GM21529 (cell line): ENCODE data around the gene TBXAS1.

Source experiments
- ATAC-seq: cut with Tn5 transposase; IDR thresholded peaks from one replicate; pipeline ENCODE4 v1.9.1; 2021; ENCODE audit not compliant: unreplicated experiment

TBXAS1 gene

DNA sequence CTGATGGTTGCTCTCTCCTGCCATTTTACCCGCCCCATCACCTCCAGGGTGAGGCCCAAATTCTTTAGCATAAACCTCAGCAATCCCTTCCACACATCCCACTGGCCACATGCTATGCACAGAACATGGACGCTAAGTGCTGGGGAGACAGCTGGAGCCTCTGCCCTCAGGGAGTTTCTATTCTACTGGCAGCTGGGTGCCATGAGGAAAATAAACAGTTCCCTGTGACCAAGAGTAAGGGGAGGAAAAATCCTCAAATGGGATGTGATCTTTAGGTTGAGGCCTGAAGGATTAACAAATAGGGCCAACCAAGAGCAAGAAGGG lies 232.5 kb downstream of the TBXAS1 start:
- no peak for ATAC-seq

GRCh38 chr7:140062118-140062527 lies 233.1 kb downstream of the TBXAS1 start:
- ATAC-seq, result peak; percentile 22

- ATAC-seq, result peak; percentile 93
Measured at GRCh38 chr7:140062528-140063299, 233.7 kb downstream of the TBXAS1 start, which contains the start of gene PARP12. Gene PARP12 (minus strand): TSS chr7:140062951. CDS start chr7:140062847, 104 bp downstream.

- ATAC-seq, result no peak
Measured at GRCh38 chr7:140067052-140067451, 238.0 kb downstream of the TBXAS1 start.

DNA sequence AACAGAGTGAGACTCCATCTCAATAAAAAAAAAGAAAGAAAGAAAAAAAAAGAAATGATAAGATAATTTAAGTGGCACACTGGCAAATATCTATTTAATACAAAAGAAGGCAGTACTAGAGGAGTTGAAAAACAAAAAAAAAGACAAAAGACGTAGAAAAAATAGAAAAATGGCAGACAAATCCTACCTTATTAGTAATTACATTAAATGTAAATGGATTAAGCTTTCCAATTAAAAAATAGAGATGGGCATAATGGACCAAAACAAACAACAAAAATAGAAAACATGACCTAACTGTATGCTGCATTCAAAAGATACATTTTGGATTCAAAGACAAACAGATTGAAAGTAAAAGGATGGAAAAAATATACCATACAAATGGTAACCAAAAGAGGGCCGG lies 239.0 kb downstream of the TBXAS1 start:
- no peak for ATAC-seq

- no peak for ATAC-seq
Measured at GRCh38 chr7:140069298-140069949, 240.4 kb downstream of the TBXAS1 start.
